ENCODE results near the gene RBBP8NL.
A peak's percentile ranks its signal among the peaks of the same experiment; 100 is the strongest.
"Not testable (repeated sequence)": the region's sequence is repeated elsewhere in the genome, so short reads cannot be mapped to it uniquely, and the experiment has no call there.

The RBBP8NL gene

GRCh38 chr20:62428396-62429295 lies 1.3 kb upstream of the RBBP8NL start:
- no peak for TF ChIP-seq Cebpa-rat (IDR thresholded peaks at IDR 0.05)
- H3K27ac ChIP-seq, result no peak overlapping the region
- peaks cover 0 to 8% (median 4%) of the 10 kb centered on the region in 11 experiments; a peak in 16 of 22 replicates for H3K27me3 ChIP-seq
- H3K4me1 ChIP-seq, result peaks cover 0 to 8% (median 1%) of the 10 kb centered on the region in 10 experiments; a peak in 13 of 20 replicates
- no peak overlapping the region for H3K9ac ChIP-seq
- H3K4me3 ChIP-seq, result no peak overlapping the region
- H3K36me3 ChIP-seq, result no peaks in the 10 kb centered on the region
- H3K9me3 ChIP-seq (replicated peaks in 1 of 11), result no peaks in the 10 kb centered on the region
- H3K4me2 ChIP-seq, result no peak overlapping the region
- peaks cover 0 to 34% (median 0%) of the 10 kb centered on the region in 11 experiments; a peak in 6 of 22 replicates for H4K20me1 ChIP-seq

GRCh38 chr20:62428002-62428372 lies 648 bp upstream of the RBBP8NL start:
- H3K27ac ChIP-seq, result no peak overlapping the region

GRCh38 chr20:62426699-62427131 lies 624 bp downstream of the RBBP8NL start:
- no peaks in the 10 kb centered on the region for H3K9me3 ChIP-seq (replicated peaks in 1 of 11)
- H3K9ac ChIP-seq, result no peak overlapping the region
- TF ChIP-seq Cebpa-rat (IDR thresholded peaks at IDR 0.05), result no peak
- H3K4me2 ChIP-seq, result peak overlapping the region in 1 of 11 experiments; percentile 5; a peak in 1 of 22 replicates
- H3K36me3 ChIP-seq, result no peaks in the 10 kb centered on the region
- H4K20me1 ChIP-seq, result peaks cover 0 to 20% (median 0%) of the 10 kb centered on the region in 11 experiments; a peak in 5 of 22 replicates
- H3K4me1 ChIP-seq, result peaks cover 9 to 22% (median 13%) of the 10 kb centered on the region in 10 experiments; a peak in 17 of 20 replicates
- H3K27me3 ChIP-seq, result no peaks in the 10 kb centered on the region
- H3K4me3 ChIP-seq, result no peak overlapping the region
- no peak overlapping the region for H3K27ac ChIP-seq

More at GRCh38 chr20:62428002-62428372, 648 bp upstream of the RBBP8NL start:
- H3K9ac ChIP-seq, result no peak overlapping the region
- no peaks in the 10 kb centered on the region for H3K9me3 ChIP-seq (replicated peaks in 1 of 11)
- H3K4me3 ChIP-seq, result no peak overlapping the region
- TF ChIP-seq Cebpa-rat (IDR thresholded peaks at IDR 0.05), result no peak
- no peak overlapping the region for H3K4me2 ChIP-seq
- peaks cover 0 to 30% (median 0%) of the 10 kb centered on the region in 11 experiments; a peak in 7 of 22 replicates for H4K20me1 ChIP-seq
- H3K36me3 ChIP-seq, result no peaks in the 10 kb centered on the region
- peaks cover 0 to under 1% (median 0%) of the 10 kb centered on the region in 11 experiments; a peak in 2 of 22 replicates for H3K27me3 ChIP-seq
- H3K4me1 ChIP-seq, result peaks cover 6 to 15% (median 8%) of the 10 kb centered on the region in 10 experiments; a peak in 17 of 20 replicates

- not testable (repeated sequence) for H3K9me3 ChIP-seq (replicated peaks in 1 of 11); H3K4me3 ChIP-seq; H3K4me2 ChIP-seq; H3K27ac ChIP-seq; H3K27me3 ChIP-seq; H3K36me3 ChIP-seq; H3K9ac ChIP-seq
- H4K20me1 ChIP-seq, result peaks cover 0 to 22% (median 0%) of the 10 kb centered on the region in 11 experiments; a peak in 6 of 22 replicates
- peaks cover 9 to 22% (median 13%) of the 10 kb centered on the region in 10 experiments; a peak in 17 of 20 replicates for H3K4me1 ChIP-seq
Measured at GRCh38 chr20:62426059-62426348, 1.3 kb downstream of the RBBP8NL start.

- Histone ChIP-seq H3K9ac (no peak overlapping the region), H3K4me1 (peaks cover 9 to 22% (median 13%) of the 10 kb centered on the region in 10 experiments; a peak in 17 of 20 replicates), H3K27me3 (no peaks in the 10 kb centered on the region), H3K36me3 (no peaks in the 10 kb centered on the region), H4K20me1 (peaks cover 0 to 27% (median 0%) of the 10 kb centered on the region in 11 experiments; a peak in 6 of 22 replicates), H3K4me3 (no peak overlapping the region), H3K4me2 (no peak overlapping the region), H3K27ac (no peak overlapping the region), H3K9me3 (replicated peaks in 1 of 11) (no peaks in the 10 kb centered on the region)
- no peak for TF ChIP-seq Cebpa-rat (IDR thresholded peaks at IDR 0.05)
Measured at GRCh38 chr20:62425281-62426058, 1.9 kb downstream of the RBBP8NL start.

- H3K4me3 ChIP-seq, result no peak overlapping the region
- H3K27me3 ChIP-seq, result no peaks in the 10 kb centered on the region
- no peaks in the 10 kb centered on the region for H3K9me3 ChIP-seq (replicated peaks in 1 of 11)
- H3K27ac ChIP-seq, result no peak overlapping the region
- no peaks in the 10 kb centered on the region for H3K36me3 ChIP-seq
- H3K4me2 ChIP-seq, result peak overlapping the region in 1 of 11 experiments; percentile 86; a peak in 1 of 22 replicates
- no peak for TF ChIP-seq Cebpa-rat (IDR thresholded peaks at IDR 0.05)
- peaks cover 9 to 22% (median 13%) of the 10 kb centered on the region in 10 experiments; a peak in 17 of 20 replicates for H3K4me1 ChIP-seq
- H4K20me1 ChIP-seq, result peaks cover 0 to 21% (median 0%) of the 10 kb centered on the region in 11 experiments; a peak in 6 of 22 replicates
- H3K9ac ChIP-seq, result no peak overlapping the region
Measured at GRCh38 chr20:62424249-62425107, 2.9 kb downstream of the RBBP8NL start.

GRCh38 chr20:62423326-62423706 lies 4.0 kb downstream of the RBBP8NL start:
- no peak for TF ChIP-seq Cebpa-rat (IDR thresholded peaks at IDR 0.05)
- no peaks in the 10 kb centered on the region for H3K27me3 ChIP-seq
- H3K4me1 ChIP-seq, result peaks cover 9 to 22% (median 13%) of the 10 kb centered on the region in 10 experiments; a peak in 17 of 20 replicates
- H3K27ac ChIP-seq, result no peak overlapping the region
- H3K9me3 ChIP-seq (replicated peaks in 1 of 11), result no peaks in the 10 kb centered on the region
- peak overlapping the region in 10 of 11 experiments; percentile 22 to 91 (median 74); a peak in 19 of 22 replicates for H3K4me2 ChIP-seq
- H3K9ac ChIP-seq, result peak overlapping the region in 1 of 11 experiments; percentile 47; a peak in 2 of 22 replicates
- H4K20me1 ChIP-seq, result peaks cover 0 to 17% (median 0%) of the 10 kb centered on the region in 11 experiments; a peak in 6 of 22 replicates
- no peaks in the 10 kb centered on the region for H3K36me3 ChIP-seq
- no peak overlapping the region; a peak in 1 of 20 replicates for H3K4me3 ChIP-seq
